Measurements from ENCODE around the gene KRT79. TPM values are rescaled to one million over a fixed set of nuclear protein-coding genes. Genes with fewer than 3 reads are reported as not detected.

KRT79 gene
- total and polyA plus RNA-seq, 9 of the 15 experiments (the other 6 are each of a cell fraction or from before 2014, with no cell fraction given): 0.03 to 2.3 (median 0.23) TPM; not detected in 2

GRCh38 chr12:52879394-52880351 lies 45.6 kb upstream of the KRT79 start (continued):
- TF ChIP-seq PHF20 (IDR thresholded peaks at IDR 0.05; ENCODE audit: partially characterized antibody) (peak; percentile 16), CHD2 (IDR thresholded peaks at IDR 0.05; ENCODE audit: low read depth, low read length) (peak; percentile 57; the same call in 1 of the 2 replicates), CSDE1 (IDR thresholded peaks at IDR 0.05) (no peak), HMGN3 (IDR thresholded peaks at IDR 0.05; ENCODE audit: borderline replicate concordance, extremely low read depth, insufficient read length, low read depth, low read length) (peak; percentile 73), KLF6 (CRISPR knock-in tag; IDR thresholded peaks at IDR 0.05; ENCODE audit: borderline replicate concordance) (0 out of 2 replicates have a peak, but pooled peaks have one; percentile 37), RAD21 (CRISPR knock-in tag; conservative IDR thresholded peaks at IDR 0.05 in 1 of 2, IDR thresholded peaks at IDR 0.05 in 1 of 2) (peak; percentile 85 to 91), ZNF583 (CRISPR knock-in tag; IDR thresholded peaks at IDR 0.05) (peak; percentile 45; the same call in 1 of the 2 replicates), ZNF764 (CRISPR knock-in tag; IDR thresholded peaks at IDR 0.05; ENCODE audit: low read depth) (no peak), FOXM1 (IDR thresholded peaks at IDR 0.05; ENCODE audit: low read depth) (no peak), FOXM1 (CRISPR knock-in tag; IDR thresholded peaks at IDR 0.05; ENCODE audit: low read depth) (0 out of 2 replicates have a peak, but pooled peaks have one; percentile 40), POLR2B (IDR thresholded peaks at IDR 0.05; ENCODE audit: low read depth, partially characterized antibody) (peak; percentile 35), ELF4 (CRISPR knock-in tag; IDR thresholded peaks at IDR 0.05) (0 out of 2 replicates have a peak, but pooled peaks have one; percentile 56), FIP1L1 (IDR thresholded peaks at IDR 0.05; ENCODE audit: low read depth, low read length, poor library complexity, severe bottlenecking) (peak; percentile 71), ZMIZ1 (IDR thresholded peaks at IDR 0.05; ENCODE audit: low read depth in 2 of 2, low read length in 2 of 2) (peak in 1 of 2 experiments; percentile 52; a peak in 1 of 4 replicates), CTBP1 (IDR thresholded peaks at IDR 0.05; ENCODE audit: borderline replicate concordance) (peak; percentile 57; the same call in 1 of the 2 replicates), DPF2 (IDR thresholded peaks at IDR 0.05) (0 out of 2 replicates have a peak, but pooled peaks have one; percentile 28), BCOR (IDR thresholded peaks at IDR 0.05) (no peak; the same call in 1 of the 2 replicates), ZNF707 (CRISPR knock-in tag; conservative IDR thresholded peaks at IDR 0.05) (0 out of 2 replicates have a peak, but pooled peaks have one; percentile 18), EGR1 (conservative IDR thresholded peaks at IDR 0.05) (peak; percentile 79), BHLHE40 (IDR thresholded peaks at IDR 0.05; ENCODE audit: low read length) (peak; percentile 90)
- TF ChIP-seq, protein P1, sequence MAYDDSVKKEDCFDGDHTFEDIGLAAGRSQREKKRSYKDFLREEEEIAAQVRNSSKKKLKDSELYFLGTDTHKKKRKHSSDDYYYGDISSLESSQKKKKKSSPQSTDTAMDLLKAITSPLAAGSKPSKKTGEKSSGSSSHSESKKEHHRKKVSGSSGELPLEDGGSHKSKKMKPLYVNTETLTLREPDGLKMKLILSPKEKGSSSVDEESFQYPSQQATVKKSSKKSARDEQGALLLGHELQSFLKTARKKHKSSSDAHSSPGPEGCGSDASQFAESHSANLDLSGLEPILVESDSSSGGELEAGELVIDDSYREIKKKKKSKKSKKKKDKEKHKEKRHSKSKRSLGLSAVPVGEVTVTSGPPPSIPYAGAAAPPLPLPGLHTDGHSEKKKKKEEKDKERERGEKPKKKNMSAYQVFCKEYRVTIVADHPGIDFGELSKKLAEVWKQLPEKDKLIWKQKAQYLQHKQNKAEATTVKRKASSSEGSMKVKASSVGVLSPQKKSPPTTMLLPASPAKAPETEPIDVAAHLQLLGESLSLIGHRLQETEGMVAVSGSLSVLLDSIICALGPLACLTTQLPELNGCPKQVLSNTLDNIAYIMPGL (CRISPR knock-in tag; IDR thresholded peaks at IDR 0.05): peak; percentile 86

Data from K562 (cell line).